HFF-Myc (cell line): ENCODE data around the gene RRM1.

Source experiments
- DNase-seq: peaks from one replicate; pipeline ENCODE4 v3.0.0-alpha.2; 2011; ENCODE audit warnings: low read depth; ENCODE audit errors: extremely low read depth
- H3K4me3 ChIP-seq: replicated peaks from 2 replicates; pipeline ENCODE4 v1.5.1; 2011; ENCODE audit warnings: low read depth, mild to moderate bottlenecking, control low read depth, low read length
- CTCF ChIP-seq: IDR thresholded peaks from 2 replicates; pipeline ENCODE4 v1.5.1; 2012; ENCODE audit warnings: mild to moderate bottlenecking, low read depth, low read length, control low read depth; ENCODE audit errors: missing control alignments

RRM1 gene

GRCh38 chr11:4059424-4059823 is 35.2 kb upstream of the RRM1 start:
- no peak overlapping the region for H3K4me3 ChIP-seq
- no peak for TF ChIP-seq CTCF
- DNase-seq = no peak

- no peak for TF ChIP-seq CTCF
- DNase-seq = no peak
Observed at GRCh38 chr11:4060182-4060923, 34.2 kb upstream of the RRM1 start.

GRCh38 chr11:4061700-4062099 is 32.9 kb upstream of the RRM1 start:
- no peak overlapping the region for H3K4me3 ChIP-seq
- TF ChIP-seq CTCF = no peak
- no peak for DNase-seq

More at GRCh38 chr11:4060182-4060923, 34.2 kb upstream of the RRM1 start:
- H3K4me3 ChIP-seq = no peak overlapping the region

GRCh38 chr11:4063348-4063747 is 31.3 kb upstream of the RRM1 start:
- DNase-seq = no peak
- TF ChIP-seq CTCF = no peak
- H3K4me3 ChIP-seq = no peak overlapping the region

GRCh38 chr11:4064278-4064955 is 30.2 kb upstream of the RRM1 start:
- no peak overlapping the region for H3K4me3 ChIP-seq
- DNase-seq = no peak
- TF ChIP-seq CTCF = no peak

- DNase-seq = no peak
- TF ChIP-seq CTCF = no peak
- H3K4me3 ChIP-seq = no peak overlapping the region
Observed at GRCh38 chr11:4065086-4065485, 29.5 kb upstream of the RRM1 start.
